HG03139 (cell line): Measurements from ENCODE around the gene TMEM59L.
"Not testable (repeated sequence)": the region's sequence is repeated elsewhere in the genome, so short reads cannot be mapped to it uniquely, and the experiment has no call there.

Experiments
- ATAC-seq: cut with Tn5 transposase; IDR thresholded peaks from one replicate; pipeline ENCODE4 v1.9.1; 2021; ENCODE audit not compliant: unreplicated experiment

Gene TMEM59L

GRCh38 chr19:18593367-18594095 is 19.1 kb upstream of the TMEM59L start:
- ATAC-seq: no peak

GRCh38 chr19:18594096-18594823 is 18.4 kb upstream of the TMEM59L start:
- ATAC-seq: peak; percentile 46

- no peak for ATAC-seq
Measured at GRCh38 chr19:18594824-18595373, 17.8 kb upstream of the TMEM59L start.

GRCh38 chr19:18595475-18595874 is 17.2 kb upstream of the TMEM59L start:
- no peak for ATAC-seq

GRCh38 chr19:18596752-18597157 is 15.9 kb upstream of the TMEM59L start:
- no peak for ATAC-seq

GRCh38 chr19:18597809-18598660 is 14.6 kb upstream of the TMEM59L start:
- ATAC-seq: no peak

- no peak for ATAC-seq
Measured at GRCh38 chr19:18599485-18599884, 13.2 kb upstream of the TMEM59L start.

- not testable (repeated sequence) for ATAC-seq
Measured at GRCh38 chr19:18600692-18601397, 11.8 kb upstream of the TMEM59L start.

- no peak for ATAC-seq
Measured at GRCh38 chr19:18601875-18602274, 10.8 kb upstream of the TMEM59L start.

GRCh38 chr19:18603255-18603957 is 9.3 kb upstream of the TMEM59L start:
- no peak for ATAC-seq

- no peak for ATAC-seq
Measured at GRCh38 chr19:18603958-18604819, 8.5 kb upstream of the TMEM59L start.

- ATAC-seq: no peak
Measured at GRCh38 chr19:18604820-18605159, 7.9 kb upstream of the TMEM59L start.

- ATAC-seq: no peak
Measured at GRCh38 chr19:18605196-18605545, 7.5 kb upstream of the TMEM59L start.

GRCh38 chr19:18605546-18606280 is 7.0 kb upstream of the TMEM59L start:
- ATAC-seq: no peak

- no peak for ATAC-seq
Measured at GRCh38 chr19:18606281-18607225, 6.1 kb upstream of the TMEM59L start, which contains the start of gene CRLF1. TSS of gene CRLF1 (minus strand) at chr19:18606799. CDS start at chr19:18606656, 143 bp downstream.

GRCh38 chr19:18607226-18608101 is 5.2 kb upstream of the TMEM59L start:
- ATAC-seq: no peak
